B cell (primary cell): ENCODE data around the gene CDK11A. TPM values are rescaled to one million over a fixed set of nuclear protein-coding genes. Genes with fewer than 3 reads are reported as not detected.
"Not testable (repeated sequence)": the region's sequence is repeated elsewhere in the genome, so short reads cannot be mapped to it uniquely, and the experiment has no call there.

Source experiments
- ATAC-seq: fragments of 200-7000 bp; cut with Tn5 transposase; one replicate; pipeline ENCODE4 v1.10.0; 2021; ENCODE audit warnings: low read depth, mild to moderate bottlenecking, moderate number of reproducible peaks, moderate library complexity
- CTCF ChIA-PET: fragments of 350-600 bp; sonication (Branson Sonifier 250); formaldehyde crosslinking; loops from one replicate; lab custom pipeline; 2021; ENCODE audit warnings: antibody characterized with exemption, inconsistent platforms; lab: Charles Lee
- POLR2A ChIA-PET: fragments of 350-600 bp; sonication (Branson Sonifier 250); formaldehyde crosslinking; loops from one replicate; lab custom pipeline; 2021; ENCODE audit warnings: antibody characterized with exemption; lab: Charles Lee
- DNase-seq: peaks from one replicate; pipeline ENCODE4 v3.0.0; 2013
- H2AFZ ChIP-seq: 2 replicates; pipeline ENCODE4 v1.6.1; 2012; ENCODE audit warnings: mild to moderate bottlenecking, low read depth, low read length; ENCODE audit not compliant: insufficient read depth, poor library complexity, severe bottlenecking
- H3K27ac ChIP-seq, 2 donors: 1 replicate in 1 of 2; 2 replicates in 1 of 2; pipeline ENCODE4 v1.5.1; 2012 to 2013; ENCODE audit warnings: low read length in 2 of 2, mild to moderate bottlenecking in 2 of 2, moderate library complexity in 1 of 2
- H3K27me3 ChIP-seq, 4 experiments: fragments of 200-600 bp in 1 of 4; sonication (generic) in 1 of 4; replicated peaks in 1 of 4; 1 replicate in 2 of 4; 2 replicates in 2 of 4; pipeline versions ENCODE4 v1.6.1 to v1.7.0; 2013 to 2016; ENCODE audit warnings: low read length in 3 of 4, mild to moderate bottlenecking in 2 of 4, mixed read lengths in 1 of 4, moderate library complexity in 1 of 4; ENCODE audit not compliant: insufficient read depth in 4 of 4, control insufficient read depth in 3 of 4; ENCODE audit errors: control extremely low read depth in 1 of 4
- H3K36me3 ChIP-seq, 2 experiments: replicated peaks in 1 of 2; 1 replicate in 1 of 2; 2 replicates in 1 of 2; pipeline versions ENCODE4 v1.6.1 to v1.7.1; 2013; ENCODE audit warnings: low read length in 1 of 2; ENCODE audit not compliant: insufficient read depth in 2 of 2, control insufficient read depth in 1 of 2; ENCODE audit errors: control extremely low read depth in 1 of 2, extremely low read depth in 1 of 2
- H3K4me1 ChIP-seq, 2 donors: fragments of 200-600 bp in 1 of 2; sonication (generic) in 1 of 2; 1 replicate in 1 of 2; 2 replicates in 1 of 2; pipeline versions ENCODE4 v1.5.1 to v1.6.1; 2013 to 2017; ENCODE audit warnings: low read length in 2 of 2; ENCODE audit not compliant: control insufficient read depth in 2 of 2, insufficient read depth in 2 of 2
- H3K4me2 ChIP-seq: replicated peaks from 2 replicates; pipeline ENCODE3; 2012; ENCODE audit warnings: mild to moderate bottlenecking, low read depth, low read length; ENCODE audit not compliant: poor library complexity, severe bottlenecking
- H3K4me3 ChIP-seq, 5 experiments: fragments of 200-600 bp in 1 of 5; sonication (generic) in 1 of 5; 1 replicate in 3 of 5; 2 replicates in 2 of 5; pipeline versions ENCODE4 v1.5.1 to v1.7.0; 2011 to 2016; ENCODE audit warnings: low read length in 4 of 5, mild to moderate bottlenecking in 4 of 5, low read depth in 2 of 5, control low read depth in 1 of 5, moderate library complexity in 1 of 5; ENCODE audit not compliant: insufficient read depth in 1 of 5; ENCODE audit errors: control extremely low read depth in 1 of 5, extremely low read depth in 1 of 5
- H3K79me2 ChIP-seq: fragments of 200-600 bp; sonication (generic); one replicate; pipeline ENCODE4 v1.6.0; 2016; ENCODE audit warnings: low read length; ENCODE audit not compliant: control insufficient read depth, insufficient read depth
- H3K9ac ChIP-seq: fragments of 200-600 bp; sonication (generic); 2 replicates; pipeline ENCODE4 v1.6.1; 2017; ENCODE audit warnings: mild to moderate bottlenecking, low read length, moderate library complexity
- H3K9me3 ChIP-seq, 3 donors: one replicate each; pipeline versions ENCODE4 v1.6.1 to v1.7.1; 2013; ENCODE audit warnings: low read length in 2 of 3; ENCODE audit not compliant: control insufficient read depth in 2 of 3, insufficient read depth in 1 of 3; ENCODE audit errors: control extremely low read depth in 1 of 3
- H4K20me1 ChIP-seq: 2 replicates; pipeline ENCODE4 v1.6.0; 2012; ENCODE audit warnings: mild to moderate bottlenecking, low read length; ENCODE audit not compliant: insufficient read depth, control insufficient read depth, poor library complexity, severe bottlenecking
- H3K27ac Mint-ChIP-seq: one replicate; pipeline ENCODE4 v1.8.0; 2021; ENCODE audit warnings: mixed read lengths
- H3K27me3 Mint-ChIP-seq: one replicate; pipeline ENCODE4 v1.8.0; 2021; ENCODE audit warnings: mixed read lengths
- H3K4me1 Mint-ChIP-seq: one replicate; pipeline ENCODE4 v1.8.0; 2021; ENCODE audit warnings: mixed read lengths
- H3K4me3 Mint-ChIP-seq: one replicate; pipeline ENCODE4 v1.8.0; 2021; ENCODE audit warnings: mixed read lengths
- H3K9me3 Mint-ChIP-seq: one replicate; pipeline ENCODE4 v1.8.0; 2022; ENCODE audit warnings: mixed read lengths; ENCODE audit not compliant: insufficient read depth
- EZH2 ChIP-seq: IDR thresholded peaks from 2 replicates; pipeline ENCODE4 v1.6.1; 2012; ENCODE audit warnings: borderline replicate concordance, low read depth, mild to moderate bottlenecking, moderate library complexity, low read length; ENCODE audit not compliant: insufficient read depth, poor library complexity, severe bottlenecking
- WGBS: methylation state at CpG from one replicate; pipeline ENCODE4 v1.1.5; 2013; ENCODE audit warnings: missing lambda C conversion rate; ENCODE audit not compliant: insufficient coverage; 5-methylcytosine and 5-hydroxymethylcytosine counted together
- intact Hi-C: fragments of 100-400 bp; cut with micrococcal nuclease; formaldehyde crosslinking; loops from one replicate; pipeline ENCODE4 v1.10.0; 2022
- polyA plus RNA-seq: library from polyadenylated mRNA; depleted of rRNA; stranded (reverse); fragments of >200 nt; gene quantifications from 2 replicates; pipeline ENCODE4 v1.2.3, GENCODE V29; 2012
- total RNA-seq, 2 donors: library from RNA; stranded (reverse); fragments of 120-200 nt in 1 of 2; gene quantifications; 1 replicate in 1 of 2; 2 replicates in 1 of 2; pipeline versions ENCODE4 v1.2.3 to v1.2.4, GENCODE V29; 2013 to 2022
- TF ChIP-seq, protein P1 (sequence below): fragments of 200-600 bp; IDR thresholded peaks from one replicate; pipeline ENCODE4 v1.8.0; 2022; ENCODE audit warnings: antibody characterized with exemption, mild to moderate bottlenecking

Gene CDK11A
- total and polyA plus RNA-seq, 2 donors (not counting 1 experiment from before 2014, with no cell fraction given): 82.1 to 138 TPM

DNA sequence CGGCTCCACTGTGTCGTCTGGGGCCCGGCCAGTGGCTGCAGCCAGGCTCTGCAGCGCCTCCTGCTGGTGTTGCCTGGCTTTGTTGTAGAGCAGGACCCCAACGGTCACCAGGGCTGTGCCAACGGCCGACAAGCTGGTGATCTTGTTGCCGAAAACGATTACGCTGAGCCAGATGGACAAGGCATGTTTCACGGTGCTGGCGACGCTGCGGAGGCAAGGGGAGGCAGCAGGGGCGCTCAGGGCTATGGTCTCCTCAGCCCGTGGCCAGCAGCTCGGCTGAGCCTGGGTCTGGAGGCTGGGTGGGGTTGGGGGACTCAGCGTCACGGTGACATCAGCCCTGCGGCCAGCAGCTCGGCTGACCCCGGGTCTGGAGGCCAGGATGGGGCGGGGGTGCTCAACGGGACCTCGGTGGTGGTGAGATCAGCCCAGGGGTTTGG is 58.3 kb downstream of the CDK11A start:
- peaks cover 26% of the 10 kb centered on the region for H3K79me2 ChIP-seq
- no peaks in the 10 kb centered on the region for H3K27me3 ChIP-seq
- Mint-ChIP-seq H3K4me1 (peaks cover 2% of the 10 kb centered on the region), H3K27ac (no peak overlapping the region), H3K27me3 (no peaks in the 10 kb centered on the region), H3K9me3 (no peaks in the 10 kb centered on the region), H3K4me3 (no peak overlapping the region)
- H3K27ac ChIP-seq: no peak overlapping the region
- H3K4me3 ChIP-seq: no peak overlapping the region
- no peaks in the 10 kb centered on the region for H3K9me3 ChIP-seq
- no peak overlapping the region for H2AFZ ChIP-seq
- H3K9ac ChIP-seq: no peak overlapping the region
- ChIA-PET POLR2A (interaction anchor here (0.6 kb wide), 1 partner anchor 35 kb away, joined by 5 read pairs; no protein-coding TSS in a partner anchor), CTCF (no interaction called here)
- no peak overlapping the region for H3K4me2 ChIP-seq
- WGBS: 97% methylated on average over 23 of the region's 25 CpGs
- intact Hi-C loops: no loop called here
- ATAC-seq (no peak), DNase-seq (no peak)
- peaks cover 0 to 8% of the 10 kb centered on the region in 2 donors for H3K4me1 ChIP-seq
- peaks cover 0 to 41% of the 10 kb centered on the region in 2 experiments for H3K36me3 ChIP-seq
- peaks cover 7% of the 10 kb centered on the region for H4K20me1 ChIP-seq
- TF ChIP-seq, protein P1, sequence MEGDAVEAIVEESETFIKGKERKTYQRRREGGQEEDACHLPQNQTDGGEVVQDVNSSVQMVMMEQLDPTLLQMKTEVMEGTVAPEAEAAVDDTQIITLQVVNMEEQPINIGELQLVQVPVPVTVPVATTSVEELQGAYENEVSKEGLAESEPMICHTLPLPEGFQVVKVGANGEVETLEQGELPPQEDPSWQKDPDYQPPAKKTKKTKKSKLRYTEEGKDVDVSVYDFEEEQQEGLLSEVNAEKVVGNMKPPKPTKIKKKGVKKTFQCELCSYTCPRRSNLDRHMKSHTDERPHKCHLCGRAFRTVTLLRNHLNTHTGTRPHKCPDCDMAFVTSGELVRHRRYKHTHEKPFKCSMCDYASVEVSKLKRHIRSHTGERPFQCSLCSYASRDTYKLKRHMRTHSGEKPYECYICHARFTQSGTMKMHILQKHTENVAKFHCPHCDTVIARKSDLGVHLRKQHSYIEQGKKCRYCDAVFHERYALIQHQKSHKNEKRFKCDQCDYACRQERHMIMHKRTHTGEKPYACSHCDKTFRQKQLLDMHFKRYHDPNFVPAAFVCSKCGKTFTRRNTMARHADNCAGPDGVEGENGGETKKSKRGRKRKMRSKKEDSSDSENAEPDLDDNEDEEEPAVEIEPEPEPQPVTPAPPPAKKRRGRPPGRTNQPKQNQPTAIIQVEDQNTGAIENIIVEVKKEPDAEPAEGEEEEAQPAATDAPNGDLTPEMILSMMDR: peak; percentile 36
- TF ChIP-seq EZH2: no peak

DNA sequence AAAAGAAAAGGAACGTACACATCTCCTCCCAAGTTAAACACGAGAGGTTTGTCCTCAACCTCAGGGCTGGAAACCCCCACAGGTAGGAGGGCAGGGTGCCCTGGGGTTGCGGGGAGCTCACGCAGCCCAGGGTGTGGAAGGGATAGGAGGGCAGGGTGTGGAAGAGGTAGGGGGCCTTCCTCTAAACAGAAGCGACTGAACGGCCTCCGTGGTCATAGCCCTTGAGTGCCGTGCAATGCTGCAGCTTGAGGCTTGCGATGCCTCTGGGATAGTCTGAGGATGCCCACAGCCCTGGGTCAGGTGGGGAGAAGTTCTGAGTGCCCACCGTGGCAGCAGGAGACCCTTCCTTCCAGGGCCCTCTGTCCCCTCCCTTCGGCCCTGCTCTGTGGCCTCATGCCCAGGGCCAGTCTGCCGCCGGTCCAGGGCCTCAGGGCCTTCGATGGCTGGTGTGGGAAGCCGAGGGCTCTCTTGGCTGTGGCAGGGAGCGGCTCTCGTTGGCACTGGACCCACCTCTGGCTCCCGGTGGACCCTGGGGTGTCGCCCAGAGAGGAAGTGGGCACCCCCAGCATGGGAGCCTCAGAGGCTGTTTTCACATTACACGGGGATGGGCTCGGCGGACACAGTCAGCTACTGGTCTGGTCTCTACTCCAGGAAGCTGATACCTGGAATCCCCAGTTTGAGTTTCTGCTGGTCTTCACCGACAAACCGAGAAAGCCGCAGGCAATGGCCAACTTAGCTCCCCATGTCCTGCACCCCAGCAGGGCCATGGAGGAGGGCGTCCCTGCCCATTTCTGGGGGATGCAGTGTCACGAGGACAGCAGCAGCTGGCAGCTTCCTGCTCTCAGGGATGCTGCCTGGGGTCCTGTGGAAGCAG is 59.0 kb downstream of the CDK11A start:
- Histone ChIP-seq H3K79me2 (peaks cover 25% of the 10 kb centered on the region), H3K36me3 (peaks cover 0 to 39% of the 10 kb centered on the region in 2 experiments), H3K27me3 (no peaks in the 10 kb centered on the region), H3K27ac (no peak overlapping the region), H3K9me3 (no peaks in the 10 kb centered on the region), H4K20me1 (peaks cover 7% of the 10 kb centered on the region), H3K4me1 (peaks cover 0 to 8% of the 10 kb centered on the region in 2 donors), H3K4me2 (no peak overlapping the region), H2AFZ (no peak overlapping the region), H3K9ac (no peak overlapping the region), H3K4me3 (no peak overlapping the region)
- Mint-ChIP-seq H3K27me3 (no peaks in the 10 kb centered on the region), H3K27ac (no peak overlapping the region), H3K9me3 (no peaks in the 10 kb centered on the region), H3K4me1 (peaks cover 2% of the 10 kb centered on the region), H3K4me3 (no peak overlapping the region)
- 96% methylated on average over 25 of the region's 27 CpGs for WGBS
- peak; percentile 31 for DNase-seq
- ChIA-PET POLR2A (interaction anchor here (0.6 kb wide), 1 partner anchor 35 kb away, joined by 5 read pairs; no protein-coding TSS in a partner anchor), CTCF (no interaction called here)
- no peak for ATAC-seq
- TF ChIP-seq, protein P1: no peak
- TF ChIP-seq EZH2: no peak
- intact Hi-C loops: no loop called here

DNA sequence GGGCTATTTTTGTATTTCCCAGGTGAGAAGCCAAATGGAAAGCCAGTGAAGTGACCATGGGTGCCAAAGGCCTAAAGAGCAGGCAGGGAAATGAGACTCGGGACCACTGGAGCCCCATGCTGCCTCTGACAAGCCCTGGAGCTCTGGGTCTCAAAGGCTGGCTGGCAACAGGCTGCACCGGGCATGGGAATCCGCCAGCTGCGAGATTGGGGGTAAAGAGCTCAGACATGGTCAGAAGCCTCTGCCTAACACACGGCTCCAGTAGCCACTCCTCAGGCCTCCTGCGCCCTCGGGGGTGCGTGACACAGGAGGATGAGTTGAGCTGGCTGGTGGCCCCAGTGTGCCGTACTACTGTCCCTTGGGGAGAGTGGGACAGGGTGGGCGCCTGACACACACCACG is 59.8 kb downstream of the CDK11A start:
- H3K9me3 ChIP-seq, DNase-seq, H3K4me2 ChIP-seq, H3K27ac ChIP-seq, H3K4me1 Mint-ChIP-seq, POLR2A ChIA-PET, CTCF ChIA-PET, ATAC-seq, H3K27ac Mint-ChIP-seq, H3K4me1 ChIP-seq, H2AFZ ChIP-seq, H3K4me3 ChIP-seq, H3K27me3 Mint-ChIP-seq, H3K9ac ChIP-seq, H3K4me3 Mint-ChIP-seq, intact Hi-C loops, H3K9me3 Mint-ChIP-seq, H4K20me1 ChIP-seq, H3K27me3 ChIP-seq: not testable (repeated sequence)
- whole genome bisulfite sequencing: 0% methylated on average over 1 of the region's 11 CpGs
- peaks cover 16% of the 10 kb centered on the region for H3K79me2 ChIP-seq
- H3K36me3 ChIP-seq: peaks cover 0 to 31% of the 10 kb centered on the region in 2 experiments
